ENCODE data around the gene HES7.

DNA sequence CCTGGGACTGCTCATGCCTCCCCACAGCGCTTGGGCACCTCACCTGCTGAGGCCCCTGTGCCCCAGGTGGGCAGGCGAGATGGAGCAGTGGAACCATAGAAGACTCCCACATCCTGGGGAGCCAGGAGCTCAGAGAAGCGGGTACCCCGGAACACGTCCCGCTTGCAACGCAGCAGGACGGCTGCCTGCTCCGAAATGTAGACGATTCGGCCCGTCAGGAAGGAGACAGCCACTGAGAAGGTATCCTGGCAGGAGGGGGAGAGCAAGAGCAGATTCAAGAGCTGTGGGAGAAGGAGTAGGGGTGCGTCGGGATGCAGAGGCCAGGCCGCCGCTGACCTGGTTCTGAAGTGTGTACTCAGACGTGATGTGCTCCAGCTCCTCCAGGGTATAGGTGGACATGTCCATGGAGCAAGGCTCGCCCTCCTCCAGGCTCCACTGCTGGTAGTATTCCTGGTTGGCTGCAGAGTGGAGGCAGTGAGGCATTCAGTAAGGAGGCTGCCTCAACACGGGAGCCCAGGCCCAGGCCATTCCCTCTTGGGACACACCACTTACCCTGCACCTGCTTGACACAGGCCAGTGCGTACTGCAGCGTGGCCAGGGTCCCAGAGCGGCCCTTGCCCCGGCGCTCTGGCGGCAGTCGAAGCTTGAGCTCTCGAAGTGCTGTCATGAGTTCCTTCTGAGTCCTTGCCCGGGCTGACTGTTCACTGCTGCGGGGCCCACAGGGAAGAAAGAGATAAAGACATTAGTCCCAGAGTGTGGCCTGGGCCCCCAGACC, 25.7 kb upstream of the HES7 start:
- TF ChIP-seq, protein P1, sequence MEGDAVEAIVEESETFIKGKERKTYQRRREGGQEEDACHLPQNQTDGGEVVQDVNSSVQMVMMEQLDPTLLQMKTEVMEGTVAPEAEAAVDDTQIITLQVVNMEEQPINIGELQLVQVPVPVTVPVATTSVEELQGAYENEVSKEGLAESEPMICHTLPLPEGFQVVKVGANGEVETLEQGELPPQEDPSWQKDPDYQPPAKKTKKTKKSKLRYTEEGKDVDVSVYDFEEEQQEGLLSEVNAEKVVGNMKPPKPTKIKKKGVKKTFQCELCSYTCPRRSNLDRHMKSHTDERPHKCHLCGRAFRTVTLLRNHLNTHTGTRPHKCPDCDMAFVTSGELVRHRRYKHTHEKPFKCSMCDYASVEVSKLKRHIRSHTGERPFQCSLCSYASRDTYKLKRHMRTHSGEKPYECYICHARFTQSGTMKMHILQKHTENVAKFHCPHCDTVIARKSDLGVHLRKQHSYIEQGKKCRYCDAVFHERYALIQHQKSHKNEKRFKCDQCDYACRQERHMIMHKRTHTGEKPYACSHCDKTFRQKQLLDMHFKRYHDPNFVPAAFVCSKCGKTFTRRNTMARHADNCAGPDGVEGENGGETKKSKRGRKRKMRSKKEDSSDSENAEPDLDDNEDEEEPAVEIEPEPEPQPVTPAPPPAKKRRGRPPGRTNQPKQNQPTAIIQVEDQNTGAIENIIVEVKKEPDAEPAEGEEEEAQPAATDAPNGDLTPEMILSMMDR (IDR thresholded peaks at IDR 0.05 in 8 of 11, conservative IDR thresholded peaks at IDR 0.05 in 3 of 11) = no peak
- TF ChIP-seq POLR2A (IDR thresholded peaks at IDR 0.05) = no peak

Data from spleen (tissue), 7 donors.